Fibroblast of the aortic adventitia (primary cell): Measurements from ENCODE around the gene USP31. TPM values are rescaled to one million over a fixed set of nuclear protein-coding genes. Genes with fewer than 3 reads are reported as not detected.

Source experiments
- DNase-seq: peaks from one replicate; pipeline ENCODE4 v3.0.0-alpha.2; 2010; ENCODE audit warnings: low read depth
- H3K4me3 ChIP-seq: 2 replicates; pipeline ENCODE4 v1.5.1; 2011; ENCODE audit warnings: low read depth, mild to moderate bottlenecking, control low read depth, low read length, moderate library complexity
- total RNA-seq: library from RNA; depleted of rRNA; stranded (reverse); fragments of >200 nt; gene quantifications from 2 replicates; pipeline ENCODE4 v1.2.3, GENCODE V29; 2012; ENCODE audit warnings: low replicate concordance
- TF ChIP-seq, protein P1 (sequence below): IDR thresholded peaks from 2 replicates; pipeline ENCODE4 v1.5.1; 2011; ENCODE audit warnings: mild to moderate bottlenecking, low read length, control low read depth, inconsistent platforms; ENCODE audit not compliant: insufficient read depth

USP31 gene
- total RNA-seq, 1 donor, result 9.0 TPM

- TF ChIP-seq, protein P1, sequence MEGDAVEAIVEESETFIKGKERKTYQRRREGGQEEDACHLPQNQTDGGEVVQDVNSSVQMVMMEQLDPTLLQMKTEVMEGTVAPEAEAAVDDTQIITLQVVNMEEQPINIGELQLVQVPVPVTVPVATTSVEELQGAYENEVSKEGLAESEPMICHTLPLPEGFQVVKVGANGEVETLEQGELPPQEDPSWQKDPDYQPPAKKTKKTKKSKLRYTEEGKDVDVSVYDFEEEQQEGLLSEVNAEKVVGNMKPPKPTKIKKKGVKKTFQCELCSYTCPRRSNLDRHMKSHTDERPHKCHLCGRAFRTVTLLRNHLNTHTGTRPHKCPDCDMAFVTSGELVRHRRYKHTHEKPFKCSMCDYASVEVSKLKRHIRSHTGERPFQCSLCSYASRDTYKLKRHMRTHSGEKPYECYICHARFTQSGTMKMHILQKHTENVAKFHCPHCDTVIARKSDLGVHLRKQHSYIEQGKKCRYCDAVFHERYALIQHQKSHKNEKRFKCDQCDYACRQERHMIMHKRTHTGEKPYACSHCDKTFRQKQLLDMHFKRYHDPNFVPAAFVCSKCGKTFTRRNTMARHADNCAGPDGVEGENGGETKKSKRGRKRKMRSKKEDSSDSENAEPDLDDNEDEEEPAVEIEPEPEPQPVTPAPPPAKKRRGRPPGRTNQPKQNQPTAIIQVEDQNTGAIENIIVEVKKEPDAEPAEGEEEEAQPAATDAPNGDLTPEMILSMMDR, result no peak
- DNase-seq, result no peak
- no peak overlapping the region for H3K4me3 ChIP-seq
Observed at GRCh38 chr16:23131436-23131835, 17.8 kb downstream of the USP31 start.

DNA sequence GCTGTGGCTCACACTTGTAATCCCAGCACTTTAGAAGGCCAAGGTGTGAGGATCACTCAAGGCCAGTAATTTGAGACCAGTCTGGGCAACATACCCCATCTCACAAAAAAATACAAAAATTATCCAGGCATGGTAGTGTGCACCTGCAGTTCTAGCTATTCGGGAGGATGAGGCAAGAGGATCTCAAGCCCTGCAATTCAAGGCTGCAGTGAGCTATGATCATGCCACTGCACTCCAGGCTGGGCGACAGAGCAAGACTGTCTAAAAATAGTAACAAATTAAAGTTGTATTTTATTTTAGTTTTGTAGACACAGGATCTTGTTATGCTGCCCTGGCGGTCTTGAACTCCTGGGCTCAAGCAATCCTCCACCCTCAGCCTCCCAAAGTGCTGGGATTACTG lies 18.2 kb downstream of the USP31 start:
- H3K4me3 ChIP-seq, result no peak overlapping the region
- DNase-seq, result no peak
- TF ChIP-seq, protein P1, result no peak

- TF ChIP-seq, protein P1, result no peak
- no peak overlapping the region for H3K4me3 ChIP-seq
- DNase-seq, result no peak
Observed at GRCh38 chr16:23129686-23130085, 19.6 kb downstream of the USP31 start.

- DNase-seq, result no peak
- TF ChIP-seq, protein P1, result no peak
- H3K4me3 ChIP-seq, result no peak overlapping the region
Observed at GRCh38 chr16:23128056-23128455, 21.2 kb downstream of the USP31 start.

DNA sequence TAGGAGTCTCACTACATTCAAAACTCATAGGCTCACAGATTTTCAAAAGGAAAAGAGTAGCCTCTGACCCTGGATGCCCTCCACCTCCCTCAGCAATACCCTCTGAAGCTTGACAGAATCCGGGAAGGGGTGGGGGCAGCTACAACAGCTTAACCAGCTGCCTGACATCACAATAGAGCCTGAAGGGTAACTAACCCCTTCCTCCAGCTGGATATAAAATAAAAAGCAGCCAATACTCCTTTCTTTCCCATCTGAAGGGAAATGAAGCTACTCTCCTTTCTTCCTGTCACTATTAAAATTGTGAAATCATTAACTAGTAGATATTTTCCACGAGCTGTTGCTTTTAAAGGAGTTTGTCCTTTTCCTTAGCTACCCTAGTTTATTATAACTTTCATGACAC lies 24.0 kb downstream of the USP31 start:
- DNase-seq, result no peak
- H3K4me3 ChIP-seq, result no peak overlapping the region
- TF ChIP-seq, protein P1, result no peak

- H3K4me3 ChIP-seq, result no peak overlapping the region
- TF ChIP-seq, protein P1, result no peak
- DNase-seq, result peak; percentile 75
Observed at GRCh38 chr16:23124315-23124714, 24.9 kb downstream of the USP31 start.

DNA sequence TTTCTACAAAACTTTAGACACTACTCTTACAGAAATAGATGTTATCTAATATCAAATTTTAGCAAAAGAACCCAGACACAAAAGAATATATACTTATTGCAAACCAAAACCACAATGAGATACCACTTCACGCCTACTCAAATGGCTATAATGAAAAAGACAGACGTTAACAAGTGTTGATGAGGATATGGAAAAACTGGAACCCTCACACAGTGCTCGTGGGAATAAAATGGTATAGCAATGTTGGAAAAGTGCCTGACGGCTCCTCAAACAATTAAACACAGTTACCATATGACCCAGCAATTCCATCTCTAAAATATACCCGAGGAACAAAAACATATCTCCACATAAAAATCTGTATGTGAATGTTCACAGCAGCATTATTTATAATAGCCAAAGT lies 27.1 kb downstream of the USP31 start:
- no peak for DNase-seq
- no peak overlapping the region for H3K4me3 ChIP-seq
- TF ChIP-seq, protein P1, result no peak
